ENCODE results near the gene POLE.
A peak's percentile ranks its signal among the peaks of the same experiment; 100 is the strongest.

The POLE gene

GRCh38 chr12:132687211-132688164 is at the start of gene POLE, which contains the start of gene PXMP2:
POLE (minus strand) TSS chr12:132687342; CDS start chr12:132687315, 27 bp downstream.
PXMP2 (plus strand) TSS chr12:132687587; CDS start chr12:132687671, 84 bp downstream.
- DNase-seq = peak; percentile 94

- DNase-seq = no peak
Measured at GRCh38 chr12:132736913-132737312, 49.8 kb upstream of the POLE start.

GRCh38 chr12:132736378-132736777 is 49.2 kb upstream of the POLE start:
- no peak for DNase-seq

- DNase-seq = no peak
Measured at GRCh38 chr12:132735496-132735895, 48.4 kb upstream of the POLE start.

- DNase-seq = no peak
Measured at GRCh38 chr12:132734206-132734605, 47.1 kb upstream of the POLE start.

GRCh38 chr12:132731574-132731973 is 44.4 kb upstream of the POLE start:
- DNase-seq = no peak

GRCh38 chr12:132730353-132730752 is 43.2 kb upstream of the POLE start:
- DNase-seq = no peak

GRCh38 chr12:132729541-132730320 is 42.6 kb upstream of the POLE start:
- DNase-seq = no peak

- no peak for DNase-seq
Measured at GRCh38 chr12:132728502-132728901, 41.4 kb upstream of the POLE start.

- DNase-seq = no peak
Measured at GRCh38 chr12:132727091-132727794, 40.1 kb upstream of the POLE start.

- DNase-seq = no peak
Measured at GRCh38 chr12:132726386-132726785, 39.2 kb upstream of the POLE start.

- no peak for DNase-seq
Measured at GRCh38 chr12:132724506-132725241, 37.5 kb upstream of the POLE start.

- peak; percentile 46 for DNase-seq
Measured at GRCh38 chr12:132723764-132724140, 36.6 kb upstream of the POLE start.

GRCh38 chr12:132723015-132723763 is 36.0 kb upstream of the POLE start:
- no peak for DNase-seq

- no peak for DNase-seq
Measured at GRCh38 chr12:132720606-132721345, 33.6 kb upstream of the POLE start.

GRCh38 chr12:132719954-132720324 is 32.8 kb upstream of the POLE start:
- DNase-seq = no peak

- no peak for DNase-seq
Measured at GRCh38 chr12:132719141-132719953, 32.2 kb upstream of the POLE start.

GRCh38 chr12:132718644-132719043 is 31.5 kb upstream of the POLE start:
- no peak for DNase-seq

GRCh38 chr12:132717531-132718387 is 30.6 kb upstream of the POLE start:
- no peak for DNase-seq
